ENCODE data around the gene RRAGB.
"Not testable (repeated sequence)": the region's sequence is repeated elsewhere in the genome, so short reads cannot be mapped to it uniquely, and the experiment has no call there.

Gene RRAGB

GRCh38 chrX:55717521-55718497 is at the start of gene RRAGB:
RRAGB (plus strand) TSS chrX:55717749; CDS start chrX:55718328, 579 bp downstream.
- in situ Hi-C loops (cut with HindIII; ENCODE audit: low sequenced_read_pairs) = no loop called here

GRCh38 chrX:55668084-55668483 is 49.5 kb upstream of the RRAGB start:
- in situ Hi-C loops (cut with HindIII; ENCODE audit: low sequenced_read_pairs) = no loop called here

GRCh38 chrX:55688579-55688978 is 29.0 kb upstream of the RRAGB start:
- in situ Hi-C loops (cut with HindIII; ENCODE audit: low sequenced_read_pairs) = not testable (repeated sequence)

GRCh38 chrX:55695227-55696018 is 22.1 kb upstream of the RRAGB start:
- in situ Hi-C loops (cut with HindIII; ENCODE audit: low sequenced_read_pairs) = no loop called here

GRCh38 chrX:55697381-55697780 is 20.2 kb upstream of the RRAGB start:
- in situ Hi-C loops (cut with HindIII; ENCODE audit: low sequenced_read_pairs) = no loop called here

GRCh38 chrX:55702671-55703070 is 14.9 kb upstream of the RRAGB start:
- in situ Hi-C loops (cut with HindIII; ENCODE audit: low sequenced_read_pairs) = no loop called here

- in situ Hi-C loops (cut with HindIII; ENCODE audit: low sequenced_read_pairs) = not testable (repeated sequence)
Observed at GRCh38 chrX:55703436-55703835, 14.1 kb upstream of the RRAGB start.

- in situ Hi-C loops (cut with HindIII; ENCODE audit: low sequenced_read_pairs) = not testable (repeated sequence)
Observed at GRCh38 chrX:55705066-55705465, 12.5 kb upstream of the RRAGB start.

GRCh38 chrX:55709735-55710134 is 7.8 kb upstream of the RRAGB start:
- in situ Hi-C loops (cut with HindIII; ENCODE audit: low sequenced_read_pairs) = no loop called here

GRCh38 chrX:55710701-55711100 is 6.8 kb upstream of the RRAGB start:
- in situ Hi-C loops (cut with HindIII; ENCODE audit: low sequenced_read_pairs) = no loop called here

- in situ Hi-C loops (cut with HindIII; ENCODE audit: low sequenced_read_pairs) = no loop called here
Observed at GRCh38 chrX:55713631-55714030, 3.9 kb upstream of the RRAGB start.

GRCh38 chrX:55714161-55714560 is 3.4 kb upstream of the RRAGB start:
- in situ Hi-C loops (cut with HindIII; ENCODE audit: low sequenced_read_pairs) = no loop called here

GRCh38 chrX:55715847-55716246 is 1.7 kb upstream of the RRAGB start:
- in situ Hi-C loops (cut with HindIII; ENCODE audit: low sequenced_read_pairs) = no loop called here

- in situ Hi-C loops (cut with HindIII; ENCODE audit: low sequenced_read_pairs) = no loop called here
Observed at GRCh38 chrX:55716937-55717336, 612 bp upstream of the RRAGB start.

GRCh38 chrX:55731826-55732225 is 14.3 kb downstream of the RRAGB start:
- in situ Hi-C loops (cut with HindIII; ENCODE audit: low sequenced_read_pairs) = no loop called here

GRCh38 chrX:55738969-55739368 is 21.4 kb downstream of the RRAGB start:
- in situ Hi-C loops (cut with HindIII; ENCODE audit: low sequenced_read_pairs) = no loop called here

- in situ Hi-C loops (cut with HindIII; ENCODE audit: low sequenced_read_pairs) = no loop called here
Observed at GRCh38 chrX:55742649-55743048, 25.1 kb downstream of the RRAGB start.

- in situ Hi-C loops (cut with HindIII; ENCODE audit: low sequenced_read_pairs) = not testable (repeated sequence)
Observed at GRCh38 chrX:55748463-55748862, 30.9 kb downstream of the RRAGB start.

GRCh38 chrX:55750256-55750655 is 32.7 kb downstream of the RRAGB start:
- in situ Hi-C loops (cut with HindIII; ENCODE audit: low sequenced_read_pairs) = no loop called here

GRCh38 chrX:55754861-55755294 is 37.3 kb downstream of the RRAGB start:
- in situ Hi-C loops (cut with HindIII; ENCODE audit: low sequenced_read_pairs) = no loop called here

- in situ Hi-C loops (cut with HindIII; ENCODE audit: low sequenced_read_pairs) = no loop called here
Observed at GRCh38 chrX:55758033-55758432, 40.5 kb downstream of the RRAGB start.

GRCh38 chrX:55759478-55759877 is 41.9 kb downstream of the RRAGB start:
- in situ Hi-C loops (cut with HindIII; ENCODE audit: low sequenced_read_pairs) = no loop called here
